GM23338 (cell line): ENCODE data around the gene CCDC150. TPM values are rescaled to one million over a fixed set of nuclear protein-coding genes. Genes with fewer than 3 reads are reported as not detected.

Experiments
- ATAC-seq: fragments of 200-7000 bp; cut with Tn5 transposase; 3 replicates; pipeline ENCODE4 v1.9.1; 2020
- DNase-seq: peaks from one replicate; pipeline ENCODE4 v3.0.0-alpha.2; 2015; ENCODE audit warnings: low spot score
- H2AFZ ChIP-seq: fragments of 200-600 bp; sonication (generic); 2 replicates; pipeline ENCODE4 v1.8.0; 2016; ENCODE audit warnings: antibody characterized with exemption, mild to moderate bottlenecking, moderate library complexity
- H3F3A ChIP-seq: fragments of 200-600 bp; sonication (generic); replicated peaks from 2 replicates; pipeline ENCODE4 v1.8.0; 2017; ENCODE audit warnings: antibody characterized with exemption, mixed run types, low read depth
- H3K27ac ChIP-seq: fragments of 200-600 bp; sonication (generic); 2 replicates; pipeline ENCODE4 v1.6.1; 2016; ENCODE audit warnings: low read depth
- H3K27me3 ChIP-seq: fragments of 200-600 bp; sonication (generic); 2 replicates; pipeline ENCODE4 v1.8.0; 2016; ENCODE audit warnings: mild to moderate bottlenecking, mixed run types, moderate library complexity; ENCODE audit not compliant: insufficient read depth
- H3K36me3 ChIP-seq: fragments of 200-600 bp; sonication (generic); 2 replicates; pipeline ENCODE4 v1.8.0; 2016; ENCODE audit warnings: mild to moderate bottlenecking; ENCODE audit not compliant: insufficient read depth
- H3K4me1 ChIP-seq: fragments of 200-600 bp; sonication (generic); 2 replicates; pipeline ENCODE4 v1.8.0; 2016; ENCODE audit warnings: mild to moderate bottlenecking, moderate library complexity; ENCODE audit not compliant: insufficient read depth
- H3K4me2 ChIP-seq: fragments of 200-600 bp; sonication (generic); 2 replicates; pipeline ENCODE4 v1.7.1; 2017; ENCODE audit warnings: mixed run types
- H3K4me3 ChIP-seq: fragments of 200-600 bp; sonication (generic); 2 replicates; pipeline ENCODE4 v1.6.1; 2016; ENCODE audit warnings: mixed run types
- H3K79me2 ChIP-seq: fragments of 200-600 bp; sonication (generic); replicated peaks from 2 replicates; pipeline ENCODE4 v1.8.0; 2017; ENCODE audit warnings: mild to moderate bottlenecking; ENCODE audit not compliant: insufficient read depth
- H3K9me2 ChIP-seq: fragments of 200-600 bp; sonication (generic); 2 replicates; pipeline ENCODE4 v1.8.0; 2017; ENCODE audit not compliant: insufficient read depth
- H4K20me1 ChIP-seq: fragments of 200-600 bp; sonication (generic); replicated peaks from 2 replicates; pipeline ENCODE4 v1.8.0; 2017; ENCODE audit warnings: mild to moderate bottlenecking; ENCODE audit not compliant: insufficient read depth
- H3K27ac Mint-ChIP-seq: 2 replicates; pipeline ENCODE4 v1.8.0; 2020; ENCODE audit warnings: inconsistent platforms, mild to moderate bottlenecking, moderate library complexity, mixed read lengths
- H3K27me3 Mint-ChIP-seq: 3 replicates; pipeline ENCODE4 v1.8.0; 2022; ENCODE audit warnings: low read depth, mild to moderate bottlenecking, moderate library complexity, mixed read lengths, inconsistent platforms; ENCODE audit not compliant: insufficient read depth, poor library complexity
- H3K36me3 Mint-ChIP-seq: 3 replicates; pipeline ENCODE4 v1.8.0; 2021; ENCODE audit warnings: low read depth, mild to moderate bottlenecking, inconsistent platforms, moderate library complexity, mixed read lengths
- H3K4me1 Mint-ChIP-seq: 3 replicates; pipeline ENCODE4 v1.8.0; 2020; ENCODE audit warnings: mild to moderate bottlenecking, inconsistent platforms, mixed read lengths
- H3K4me3 Mint-ChIP-seq: 3 replicates; pipeline ENCODE4 v1.8.0; 2021; ENCODE audit warnings: moderate library complexity, mild to moderate bottlenecking, inconsistent platforms, mixed read lengths
- H3K9me3 Mint-ChIP-seq: 3 replicates; pipeline ENCODE4 v1.8.0; 2020; ENCODE audit warnings: moderate library complexity, mild to moderate bottlenecking, inconsistent platforms, mixed read lengths
- CREB1 ChIP-seq: fragments of 250-450 bp; sonication (Bioruptor Pico); IDR thresholded peaks from 2 replicates; pipeline ENCODE4 v1.5.0; 2020; ENCODE audit warnings: low read depth, mild to moderate bottlenecking, moderate library complexity
- EZH2phosphoT487 ChIP-seq: fragments of 200-600 bp; sonication (generic); IDR thresholded peaks from one replicate; pipeline ENCODE4 v1.8.1; 2018; ENCODE audit warnings: antibody characterized with exemption; ENCODE audit not compliant: unreplicated experiment
- JUNB ChIP-seq: IDR thresholded peaks from one replicate; pipeline ENCODE4 v1.6.1; 2016; ENCODE audit warnings: antibody characterized with exemption; ENCODE audit not compliant: unreplicated experiment
- NANOG ChIP-seq: IDR thresholded peaks from 2 replicates; pipeline ENCODE4 v1.6.1; 2016; ENCODE audit warnings: antibody characterized with exemption, borderline replicate concordance
- POLR2AphosphoS5 ChIP-seq: IDR thresholded peaks from 2 replicates; pipeline ENCODE4 v1.6.1; 2016; ENCODE audit warnings: antibody characterized with exemption, low read depth
- STAT1 ChIP-seq: IDR thresholded peaks from one replicate; pipeline ENCODE4 v1.6.1; 2016; ENCODE audit warnings: antibody characterized with exemption; ENCODE audit not compliant: unreplicated experiment
- ZNF331 ChIP-seq: fragments of 250-450 bp; sonication (Bioruptor Pico); IDR thresholded peaks from 2 replicates; pipeline ENCODE4 v1.5.0; 2020; ENCODE audit warnings: low read depth, mild to moderate bottlenecking, moderate library complexity
- polyA plus RNA-seq: library from polyadenylated mRNA; unstranded; fragments of >200 nt; fragmentation: Nextera tagmentation; extraction: Ambion mirVana; gene quantifications from 2 replicates; pipeline ENCODE4 v1.2.1, GENCODE V29; 2016
- total RNA-seq: library from RNA; depleted of rRNA; stranded (reverse); fragments of >200 nt; shearing (Covaris generic); gene quantifications from 2 replicates; pipeline ENCODE4 v1.2.3, GENCODE V29; 2014
- TF ChIP-seq, protein P1 (sequence below), 2 experiments: fragments of 200-600 bp in 1 of 2; sonication (generic) in 1 of 2; conservative IDR thresholded peaks; 2 replicates each; pipeline versions ENCODE4 v1.5.1 to v1.6.1; 2016 to 2017; ENCODE audit warnings: antibody characterized with exemption in 2 of 2, low read depth in 2 of 2, mild to moderate bottlenecking in 2 of 2, moderate library complexity in 1 of 2
- TF ChIP-seq, protein P2 (sequence below): IDR thresholded peaks from one replicate; pipeline ENCODE4 v1.6.1; 2018; ENCODE audit warnings: antibody characterized with exemption; ENCODE audit not compliant: unreplicated experiment
- TF ChIP-seq, protein P3 (sequence below): IDR thresholded peaks from 2 replicates; pipeline ENCODE4 v1.6.1; 2016; ENCODE audit warnings: antibody characterized with exemption

Gene CCDC150
- total and polyA plus RNA-seq, 2 experiments from 2014 or later, result 56.3 to 68.3 TPM

DNA sequence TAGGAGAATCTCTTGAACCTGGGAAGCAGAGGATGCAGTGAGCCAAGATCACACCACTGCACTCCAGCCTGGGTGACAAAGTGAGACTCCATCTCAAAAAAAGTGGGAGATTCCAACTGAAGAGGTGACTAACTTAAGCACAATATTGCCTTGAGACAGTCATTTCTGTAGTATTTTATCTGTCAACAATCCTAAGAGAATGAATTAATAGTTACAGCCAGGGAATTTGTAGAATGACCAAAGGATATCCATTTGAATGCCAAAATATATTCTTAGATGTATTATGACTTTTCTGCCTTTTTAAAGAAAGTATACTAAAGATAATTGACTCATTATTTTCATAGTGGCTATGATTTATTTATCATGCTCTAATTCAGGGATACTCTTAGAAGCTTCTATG is 40.7 kb upstream of the CCDC150 start (continued):
- TF ChIP-seq, protein P1, sequence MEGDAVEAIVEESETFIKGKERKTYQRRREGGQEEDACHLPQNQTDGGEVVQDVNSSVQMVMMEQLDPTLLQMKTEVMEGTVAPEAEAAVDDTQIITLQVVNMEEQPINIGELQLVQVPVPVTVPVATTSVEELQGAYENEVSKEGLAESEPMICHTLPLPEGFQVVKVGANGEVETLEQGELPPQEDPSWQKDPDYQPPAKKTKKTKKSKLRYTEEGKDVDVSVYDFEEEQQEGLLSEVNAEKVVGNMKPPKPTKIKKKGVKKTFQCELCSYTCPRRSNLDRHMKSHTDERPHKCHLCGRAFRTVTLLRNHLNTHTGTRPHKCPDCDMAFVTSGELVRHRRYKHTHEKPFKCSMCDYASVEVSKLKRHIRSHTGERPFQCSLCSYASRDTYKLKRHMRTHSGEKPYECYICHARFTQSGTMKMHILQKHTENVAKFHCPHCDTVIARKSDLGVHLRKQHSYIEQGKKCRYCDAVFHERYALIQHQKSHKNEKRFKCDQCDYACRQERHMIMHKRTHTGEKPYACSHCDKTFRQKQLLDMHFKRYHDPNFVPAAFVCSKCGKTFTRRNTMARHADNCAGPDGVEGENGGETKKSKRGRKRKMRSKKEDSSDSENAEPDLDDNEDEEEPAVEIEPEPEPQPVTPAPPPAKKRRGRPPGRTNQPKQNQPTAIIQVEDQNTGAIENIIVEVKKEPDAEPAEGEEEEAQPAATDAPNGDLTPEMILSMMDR (conservative IDR thresholded peaks at IDR 0.05; ENCODE audit: low read depth in 2 of 2), result no peak
- TF ChIP-seq, protein P2, sequence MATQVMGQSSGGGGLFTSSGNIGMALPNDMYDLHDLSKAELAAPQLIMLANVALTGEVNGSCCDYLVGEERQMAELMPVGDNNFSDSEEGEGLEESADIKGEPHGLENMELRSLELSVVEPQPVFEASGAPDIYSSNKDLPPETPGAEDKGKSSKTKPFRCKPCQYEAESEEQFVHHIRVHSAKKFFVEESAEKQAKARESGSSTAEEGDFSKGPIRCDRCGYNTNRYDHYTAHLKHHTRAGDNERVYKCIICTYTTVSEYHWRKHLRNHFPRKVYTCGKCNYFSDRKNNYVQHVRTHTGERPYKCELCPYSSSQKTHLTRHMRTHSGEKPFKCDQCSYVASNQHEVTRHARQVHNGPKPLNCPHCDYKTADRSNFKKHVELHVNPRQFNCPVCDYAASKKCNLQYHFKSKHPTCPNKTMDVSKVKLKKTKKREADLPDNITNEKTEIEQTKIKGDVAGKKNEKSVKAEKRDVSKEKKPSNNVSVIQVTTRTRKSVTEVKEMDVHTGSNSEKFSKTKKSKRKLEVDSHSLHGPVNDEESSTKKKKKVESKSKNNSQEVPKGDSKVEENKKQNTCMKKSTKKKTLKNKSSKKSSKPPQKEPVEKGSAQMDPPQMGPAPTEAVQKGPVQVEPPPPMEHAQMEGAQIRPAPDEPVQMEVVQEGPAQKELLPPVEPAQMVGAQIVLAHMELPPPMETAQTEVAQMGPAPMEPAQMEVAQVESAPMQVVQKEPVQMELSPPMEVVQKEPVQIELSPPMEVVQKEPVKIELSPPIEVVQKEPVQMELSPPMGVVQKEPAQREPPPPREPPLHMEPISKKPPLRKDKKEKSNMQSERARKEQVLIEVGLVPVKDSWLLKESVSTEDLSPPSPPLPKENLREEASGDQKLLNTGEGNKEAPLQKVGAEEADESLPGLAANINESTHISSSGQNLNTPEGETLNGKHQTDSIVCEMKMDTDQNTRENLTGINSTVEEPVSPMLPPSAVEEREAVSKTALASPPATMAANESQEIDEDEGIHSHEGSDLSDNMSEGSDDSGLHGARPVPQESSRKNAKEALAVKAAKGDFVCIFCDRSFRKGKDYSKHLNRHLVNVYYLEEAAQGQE, result no peak
- no peak for TF ChIP-seq CREB1 (CRISPR knock-in tag)
- TF ChIP-seq, protein P3, sequence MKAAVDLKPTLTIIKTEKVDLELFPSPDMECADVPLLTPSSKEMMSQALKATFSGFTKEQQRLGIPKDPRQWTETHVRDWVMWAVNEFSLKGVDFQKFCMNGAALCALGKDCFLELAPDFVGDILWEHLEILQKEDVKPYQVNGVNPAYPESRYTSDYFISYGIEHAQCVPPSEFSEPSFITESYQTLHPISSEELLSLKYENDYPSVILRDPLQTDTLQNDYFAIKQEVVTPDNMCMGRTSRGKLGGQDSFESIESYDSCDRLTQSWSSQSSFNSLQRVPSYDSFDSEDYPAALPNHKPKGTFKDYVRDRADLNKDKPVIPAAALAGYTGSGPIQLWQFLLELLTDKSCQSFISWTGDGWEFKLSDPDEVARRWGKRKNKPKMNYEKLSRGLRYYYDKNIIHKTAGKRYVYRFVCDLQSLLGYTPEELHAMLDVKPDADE, result no peak

DNA sequence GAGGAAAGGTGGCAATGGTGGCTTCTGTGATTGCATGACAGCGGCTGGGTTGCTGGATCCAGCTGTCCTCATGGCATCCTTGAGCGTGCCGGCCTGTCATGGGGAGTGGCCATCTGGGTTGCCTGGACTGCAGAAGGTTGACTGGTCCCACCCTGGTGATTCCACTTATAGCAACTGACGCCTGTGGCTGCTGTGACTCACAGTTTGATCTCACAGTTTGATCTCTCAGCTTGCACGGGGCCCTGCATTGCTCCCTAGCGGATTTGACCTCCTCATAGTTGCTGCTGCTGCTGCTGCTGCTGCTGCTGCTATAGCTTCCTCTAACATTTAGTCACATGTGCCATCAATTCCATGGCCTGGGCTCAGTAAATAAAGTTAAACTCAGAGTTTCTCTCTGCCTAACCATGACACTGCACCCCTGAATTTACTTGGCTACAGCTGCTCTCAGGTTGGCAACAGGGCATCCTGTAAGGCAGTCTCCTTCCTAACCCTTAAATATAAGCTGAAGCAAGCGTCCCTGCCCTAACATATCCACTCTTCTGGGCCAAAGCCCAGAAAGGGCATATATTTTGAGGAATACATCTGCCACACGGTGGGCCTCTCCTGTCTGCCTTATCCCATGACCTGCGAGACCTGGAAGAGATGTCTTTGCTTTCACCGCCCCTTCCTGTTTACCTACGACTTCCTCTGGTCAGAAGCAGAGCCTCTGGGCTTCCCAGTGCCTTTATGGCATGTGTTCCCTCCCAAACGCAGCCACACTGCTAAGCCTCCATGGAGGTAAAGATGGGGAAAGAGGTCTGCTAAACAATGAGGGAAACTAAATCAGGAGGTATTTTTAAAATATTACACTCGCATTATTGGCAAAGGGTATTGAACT is 37.8 kb upstream of the CCDC150 start:
- Histone ChIP-seq H3K9me2 (0 out of 2 replicates have a peak, but pooled peaks cover 3% of the 10 kb centered on the region), H3K27ac (no peak overlapping the region), H3K4me1 (peaks cover 5% of the 10 kb centered on the region; the same call in 1 of the 2 replicates), H3K4me2 (no peak overlapping the region), H3K36me3 (no peaks in the 10 kb centered on the region), H3K4me3 (no peak overlapping the region), H3K27me3 (no peaks in the 10 kb centered on the region), H4K20me1 (no peaks in the 10 kb centered on the region), H3K79me2 (no peaks in the 10 kb centered on the region), H2AFZ (peak overlapping the region; percentile 82), H3F3A (no peaks in the 10 kb centered on the region)
- DNase-seq (peak; percentile 33), ATAC-seq (peak; percentile 41; the same call in 1 of the 3 replicates)
- H3K27ac Mint-ChIP-seq, result no peak overlapping the region; the same call in 1 of the 2 replicates
- no peaks in the 10 kb centered on the region for H3K36me3 Mint-ChIP-seq
- no peak overlapping the region for H3K4me3 Mint-ChIP-seq
- no peaks in the 10 kb centered on the region for H3K9me3 Mint-ChIP-seq
- peaks cover 2% of the 10 kb centered on the region for H3K27me3 Mint-ChIP-seq
- peaks cover 6% of the 10 kb centered on the region; the same call in 2 of the 3 replicates for H3K4me1 Mint-ChIP-seq
- TF ChIP-seq ZNF331 (no peak), JUNB (no peak), EZH2phosphoT487 (no peak), STAT1 (no peak), CREB1 (CRISPR knock-in tag) (no peak), NANOG (no peak), POLR2AphosphoS5 (no peak)
- TF ChIP-seq, protein P3, result no peak
